ENCODE results near the gene MYO1D.

The MYO1D gene

DNA sequence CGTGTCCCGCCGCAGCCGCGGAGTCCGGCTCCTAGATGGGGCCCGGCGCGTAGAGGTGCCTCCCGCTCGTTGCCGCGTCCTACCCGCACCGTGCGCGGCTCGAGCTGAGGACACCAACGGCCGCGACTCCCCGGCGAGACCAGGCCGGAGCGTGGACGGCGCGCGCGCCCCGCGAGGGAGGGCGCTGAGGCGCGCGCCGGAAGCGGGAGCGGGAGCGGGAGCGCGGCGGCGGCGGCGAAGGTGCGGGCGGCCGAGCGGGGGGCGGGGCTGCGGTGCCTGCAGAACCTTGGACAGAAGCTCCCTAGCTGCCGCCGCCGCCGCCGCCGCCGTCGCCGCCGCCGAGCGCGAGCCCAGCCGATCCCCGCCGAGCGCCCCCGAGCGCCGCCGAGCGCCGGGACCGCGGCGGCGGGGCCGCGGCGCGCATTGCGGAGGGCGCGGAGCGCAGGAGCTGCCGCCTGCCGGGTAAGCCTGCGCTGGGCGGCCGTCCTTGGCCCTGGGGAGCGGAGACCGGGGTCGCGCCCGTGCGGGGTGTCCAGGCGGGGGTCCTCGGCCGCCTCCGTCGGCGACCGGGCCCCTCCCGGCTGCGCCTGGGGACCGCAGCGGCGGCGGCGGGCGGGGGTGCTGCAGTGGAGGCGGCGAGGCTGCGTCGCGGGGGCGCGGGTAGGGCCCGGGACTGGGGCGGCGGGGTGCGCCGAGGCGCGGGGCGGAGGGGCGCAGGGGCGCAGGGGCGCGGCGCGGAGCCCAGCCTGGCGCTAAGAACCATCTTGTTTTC, 390.0 kb downstream of the MYO1D start, which contains the start of gene CDK5R1:
Gene CDK5R1, plus strand, starts transcription at position 293 of the 772 bp plus-strand sequence. CDS start 628 bp downstream, outside the sequence.
- DNase-seq (ENCODE audit: low read depth), result peak; percentile 53

DNA sequence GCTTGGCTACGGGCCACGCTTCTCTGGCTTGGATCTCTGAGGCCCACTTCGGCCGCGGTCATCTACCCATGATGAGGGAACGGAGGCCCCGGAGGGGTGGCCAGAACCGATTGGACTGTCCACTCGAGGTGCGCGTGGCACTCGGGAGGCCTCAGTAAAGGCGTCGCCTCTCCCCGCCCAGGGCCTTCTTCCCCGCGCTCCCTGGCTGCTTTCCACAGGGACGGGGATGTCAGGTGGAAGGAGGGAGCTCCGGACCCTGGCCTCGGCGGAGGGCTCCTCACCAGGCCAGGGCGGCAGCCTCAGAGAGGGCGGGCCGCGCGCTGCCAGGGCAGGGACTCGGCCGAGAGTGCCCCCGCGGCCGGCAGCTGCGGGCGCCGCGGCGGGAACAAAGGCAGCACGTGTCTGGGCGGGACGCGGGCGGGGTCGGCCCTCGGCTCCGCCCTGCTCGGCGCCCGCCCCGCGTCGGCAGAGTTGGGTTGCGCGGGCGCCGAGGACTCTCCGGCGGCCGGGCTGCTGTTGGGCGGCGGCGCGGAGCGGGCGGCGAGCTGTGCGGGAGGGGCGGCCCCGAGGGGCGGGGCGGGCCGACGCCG, 390.7 kb downstream of the MYO1D start:
- DNase-seq (ENCODE audit: low read depth), result peak; percentile 61

DNA sequence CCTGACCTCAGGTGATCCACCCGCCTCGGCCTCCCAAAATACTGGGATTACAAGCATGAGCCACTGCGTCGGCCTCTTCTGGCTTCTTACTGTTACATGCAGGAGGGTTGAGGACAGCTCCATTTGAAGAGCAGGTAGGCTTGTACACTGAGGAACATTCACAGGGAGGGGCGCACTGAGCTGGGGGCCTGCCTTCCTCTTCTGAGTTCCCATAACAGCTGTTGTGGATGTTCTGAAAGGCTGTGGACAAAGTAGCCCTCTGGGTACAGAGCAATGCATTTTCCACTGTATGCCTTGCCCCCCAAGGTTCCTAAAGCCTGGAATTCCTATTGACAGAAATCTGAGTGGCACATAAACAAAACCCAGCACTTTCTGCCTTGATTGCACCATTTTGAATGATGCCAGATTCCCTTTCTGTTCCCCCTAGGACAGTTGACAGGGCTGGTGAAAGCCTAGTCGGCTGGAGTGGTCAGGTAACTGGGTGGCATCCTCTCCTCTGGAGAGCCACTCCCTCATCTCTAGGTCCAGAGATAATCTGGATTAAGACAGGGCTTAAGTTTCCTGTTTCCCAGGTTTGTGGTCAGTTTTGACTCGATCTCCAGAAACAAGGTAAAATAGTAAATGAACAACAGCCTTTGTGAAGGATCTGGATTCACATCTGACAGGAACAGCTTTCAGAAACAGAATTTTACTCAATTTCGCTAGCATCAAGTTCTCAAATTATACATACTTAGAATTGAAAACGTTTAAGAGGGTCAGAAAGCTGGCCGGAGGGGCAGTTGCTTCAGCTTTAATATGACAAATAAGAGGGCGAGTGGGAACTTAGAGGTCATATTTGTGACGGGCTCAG, 391.4 kb downstream of the MYO1D start:
- DNase-seq (ENCODE audit: low read depth), result no peak

GRCh38 chr17:32484628-32485027, 392.3 kb downstream of the MYO1D start:
- no peak for DNase-seq (ENCODE audit: low read depth)

GRCh38 chr17:32484041-32484461, 392.9 kb downstream of the MYO1D start:
- DNase-seq (ENCODE audit: low read depth), result no peak

DNA sequence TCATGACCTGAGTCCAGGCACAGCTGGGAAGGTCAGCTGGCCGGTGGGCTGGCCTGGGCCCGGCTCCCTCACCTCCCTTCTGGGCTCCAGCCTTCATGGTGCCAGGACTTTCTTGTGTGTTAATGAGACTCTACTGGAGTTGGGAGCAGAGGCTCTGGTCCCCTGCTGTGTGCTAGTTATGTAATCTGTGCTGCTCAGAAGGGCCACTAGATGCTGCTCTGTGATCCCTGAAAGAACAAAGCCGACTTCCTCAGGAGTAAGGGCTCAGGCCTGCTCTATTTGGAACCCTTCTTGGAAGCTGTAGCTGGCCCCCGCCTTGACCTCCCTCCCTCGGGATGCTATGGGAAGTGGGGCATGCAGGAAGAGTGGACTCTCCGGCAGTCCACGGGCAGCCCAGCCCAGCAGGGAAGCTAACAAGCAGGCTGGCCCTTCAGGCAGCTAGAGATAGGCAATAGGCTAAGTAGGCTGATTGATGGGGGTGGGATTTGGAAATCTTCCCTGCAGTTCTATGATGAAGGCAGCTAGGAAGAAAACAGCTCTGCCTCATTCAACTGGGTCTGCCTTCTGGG, 393.4 kb downstream of the MYO1D start:
- no peak for DNase-seq (ENCODE audit: low read depth)

DNA sequence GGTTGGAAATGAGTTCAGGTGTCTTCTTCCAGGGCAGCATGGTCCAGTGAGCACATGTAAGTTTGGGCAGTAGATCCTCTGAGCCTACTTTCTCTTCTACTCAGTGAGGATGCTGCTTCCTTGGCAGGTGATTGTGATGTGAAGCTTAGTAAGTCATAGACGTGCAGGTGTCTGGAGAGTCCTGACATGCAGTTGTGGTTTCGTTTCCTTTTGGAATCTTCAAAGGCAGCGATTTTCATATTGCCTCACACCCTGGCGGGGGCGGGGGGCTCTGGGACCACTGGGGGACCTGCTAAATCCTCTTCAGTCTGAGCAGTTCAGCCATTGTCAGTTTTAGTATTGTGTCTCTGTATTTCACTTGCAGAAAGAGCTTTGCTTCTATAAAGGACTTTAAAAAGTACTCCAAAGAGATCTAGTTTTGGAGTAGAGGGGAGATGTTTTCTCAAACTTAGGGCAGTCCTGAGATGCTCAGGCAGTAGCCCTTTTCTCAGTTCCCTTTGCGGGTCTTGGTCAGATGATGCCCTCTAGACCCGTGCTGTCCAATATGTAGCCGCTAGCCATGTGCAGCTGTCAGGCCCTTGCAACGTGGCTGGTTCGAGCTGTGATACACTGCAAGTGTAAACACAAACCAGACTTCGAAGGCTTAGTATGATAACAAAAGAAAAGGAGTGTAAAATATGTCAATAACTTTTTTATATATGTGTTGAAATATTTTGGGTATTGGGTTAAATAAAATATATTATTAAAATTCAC, 394.2 kb downstream of the MYO1D start:
- DNase-seq (ENCODE audit: low read depth), result no peak

GRCh38 chr17:32481193-32481592, 395.7 kb downstream of the MYO1D start:
- DNase-seq (ENCODE audit: low read depth), result no peak

GRCh38 chr17:32479074-32479617, 397.8 kb downstream of the MYO1D start:
- no peak for DNase-seq (ENCODE audit: low read depth)

- DNase-seq (ENCODE audit: low read depth), result no peak
These were observed 399.7 kb downstream of the MYO1D start for GRCh38 chr17:32477220-32477619.

DNA sequence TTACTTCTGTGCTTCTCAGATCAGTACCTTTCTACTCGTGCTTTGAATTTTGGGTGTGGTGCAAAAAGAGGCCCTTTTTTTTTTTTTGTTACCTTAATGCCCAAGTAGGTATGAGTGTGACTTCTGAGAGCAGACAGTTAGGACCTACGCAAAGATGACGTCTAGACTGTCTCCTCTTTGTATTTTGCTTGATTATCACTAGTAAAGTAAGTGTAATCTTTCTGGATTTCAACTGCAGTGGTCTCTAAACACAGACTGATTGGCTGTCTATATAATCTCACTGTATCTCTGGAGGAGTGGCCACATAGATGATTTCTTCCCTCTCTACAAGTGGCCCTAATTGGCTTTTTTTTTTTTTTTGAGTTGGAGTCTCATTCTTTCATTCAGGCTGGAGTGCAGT, 401.7 kb downstream of the MYO1D start:
- DNase-seq (ENCODE audit: low read depth), result no peak

- DNase-seq (ENCODE audit: low read depth), result no peak
These were observed 405.3 kb downstream of the MYO1D start for GRCh38 chr17:32471652-32472051.

DNA sequence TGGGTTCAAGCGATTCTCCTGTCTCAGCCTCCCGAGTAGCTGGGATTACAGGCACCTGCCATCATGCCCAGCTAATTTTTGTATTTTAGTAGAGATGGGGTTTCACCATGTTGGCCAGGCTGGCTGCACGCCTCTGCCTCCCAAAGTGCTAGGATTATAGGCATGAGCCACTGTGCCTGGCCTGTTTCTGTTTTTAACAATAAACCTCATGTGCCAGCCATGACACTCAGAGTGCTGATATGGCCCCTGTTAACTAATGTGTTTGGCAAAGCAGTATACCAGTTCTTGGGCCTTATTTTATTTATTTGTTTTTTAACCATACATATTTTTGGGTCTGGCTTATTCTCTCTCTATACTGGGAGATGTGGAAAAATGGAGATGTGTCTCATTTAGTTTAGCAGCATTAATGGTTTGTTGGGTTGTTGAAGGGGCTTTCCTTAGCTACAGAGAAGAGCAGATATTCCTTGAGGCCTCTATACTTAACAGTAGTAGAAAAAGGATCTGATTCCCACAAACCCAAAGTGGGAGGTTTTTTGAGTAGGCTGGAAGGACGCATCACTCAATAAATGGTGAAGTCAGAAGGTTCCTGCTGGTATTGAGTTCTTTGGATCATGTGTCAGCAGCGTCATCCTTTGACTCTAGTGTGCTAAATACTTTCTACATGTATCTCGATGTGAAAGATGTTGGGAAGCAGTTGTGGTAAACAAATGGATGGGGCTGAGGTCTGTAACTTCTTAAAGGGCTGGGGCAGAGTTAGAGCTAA, 406.3 kb downstream of the MYO1D start:
- DNase-seq (ENCODE audit: low read depth), result no peak

GRCh38 chr17:32467949-32468348, 409.0 kb downstream of the MYO1D start:
- DNase-seq (ENCODE audit: low read depth), result no peak

GRCh38 chr17:32464374-32464773, 412.6 kb downstream of the MYO1D start:
- DNase-seq (ENCODE audit: low read depth), result no peak

DNA sequence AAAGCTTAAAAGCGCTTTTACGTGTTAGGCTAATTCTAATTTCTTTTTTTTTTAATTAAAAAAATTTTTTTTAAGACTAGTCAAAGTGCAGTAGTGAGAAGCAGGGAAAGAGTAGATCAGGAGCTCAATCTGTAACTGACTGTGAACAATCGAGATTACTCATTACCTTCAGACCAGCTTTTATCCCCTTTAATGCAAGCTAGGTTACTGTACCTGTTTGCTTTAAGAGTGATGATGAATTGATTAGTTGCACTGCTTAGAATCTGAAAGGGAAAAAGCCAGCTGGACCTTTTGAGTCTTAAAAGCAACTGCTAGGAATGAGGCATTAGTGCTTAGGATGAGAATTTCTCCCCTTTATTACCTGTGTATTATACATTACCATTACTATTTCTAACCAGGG, 413.6 kb downstream of the MYO1D start:
- DNase-seq (ENCODE audit: low read depth), result no peak

- DNase-seq (ENCODE audit: low read depth), result peak; percentile 63
These were observed 414.9 kb downstream of the MYO1D start for GRCh38 chr17:32461853-32462617.

DNA sequence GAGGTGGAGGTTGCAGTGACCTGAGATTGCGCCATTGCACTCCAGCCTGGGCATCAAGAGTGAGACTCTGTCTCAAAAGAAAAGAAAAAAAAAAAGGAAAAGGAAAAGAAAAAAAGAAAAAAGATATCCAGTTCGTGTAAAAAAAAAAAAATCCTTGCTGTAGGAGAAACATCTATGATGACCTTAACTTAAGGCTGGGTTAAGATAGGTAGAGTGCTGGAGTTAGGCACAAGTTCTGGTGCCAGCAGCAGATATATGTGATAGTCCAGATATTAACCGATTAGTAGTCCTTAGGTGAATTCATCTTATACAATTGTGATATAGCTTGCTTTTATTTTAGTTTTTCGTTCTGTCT, 415.4 kb downstream of the MYO1D start:
- DNase-seq (ENCODE audit: low read depth), result no peak

- no peak for DNase-seq (ENCODE audit: low read depth)
These were observed 416.9 kb downstream of the MYO1D start for GRCh38 chr17:32460054-32460453.

DNA sequence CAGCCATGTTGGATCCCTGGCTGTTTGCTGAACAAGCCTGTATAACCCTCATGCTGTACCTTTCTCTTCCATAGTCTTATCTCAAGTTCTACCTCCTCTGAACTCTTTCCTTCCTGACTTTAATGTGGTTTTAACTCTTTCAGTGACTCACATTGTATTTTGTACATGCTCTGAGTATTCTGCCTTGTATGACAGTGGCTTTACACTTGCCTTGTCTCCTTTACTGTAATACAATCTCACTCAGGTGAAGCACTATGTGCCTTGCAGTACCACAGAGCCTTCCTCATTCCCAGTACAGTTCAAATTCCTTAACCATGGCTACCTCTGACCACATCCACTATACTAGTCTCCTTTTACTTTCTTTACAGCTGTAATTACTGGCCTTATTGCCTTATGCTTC, 418.6 kb downstream of the MYO1D start:
- no peak for DNase-seq (ENCODE audit: low read depth)
